Bronchial epithelial cell (primary cell): ENCODE measurements around the gene IQCM. TPM values are rescaled to one million over a fixed set of nuclear protein-coding genes. Genes with fewer than 3 reads are reported as not detected.

ENCODE experiments used
- DNase-seq: peaks from one replicate; pipeline ENCODE4 v3.0.0-alpha.2; 2010; ENCODE audit warnings: low read depth
- FAIRE-seq: peaks from 2 replicates; lab custom pipeline; 2011; peaks lifted over from hg19 to GRCh38; lab: Jason Lieb, UNC
- H3K27me3 ChIP-seq: 2 replicates; pipeline ENCODE4 v1.5.1; 2011; ENCODE audit warnings: low read length; ENCODE audit not compliant: control insufficient read depth, insufficient read depth
- H3K36me3 ChIP-seq: 2 replicates; pipeline ENCODE4 v1.5.1; 2011; ENCODE audit warnings: low read length; ENCODE audit not compliant: control insufficient read depth, insufficient read depth
- H3K4me3 ChIP-seq: 2 replicates; pipeline ENCODE4 v1.5.1; 2011; ENCODE audit warnings: mild to moderate bottlenecking, low read depth, low read length, control low read depth
- total RNA-seq: library from RNA; depleted of rRNA; stranded (reverse); fragments of >200 nt; gene quantifications from 2 replicates; pipeline ENCODE4 v1.2.1, GENCODE V29; 2014
- TF ChIP-seq, protein P1 (sequence below): IDR thresholded peaks from 2 replicates; pipeline ENCODE4 v1.5.1; 2011; ENCODE audit warnings: mild to moderate bottlenecking, moderate library complexity, low read length, control low read depth, inconsistent platforms; ENCODE audit not compliant: insufficient read depth, severe bottlenecking

The IQCM gene
- total RNA-seq, 1 donor from 2014 or later, result not detected

DNA sequence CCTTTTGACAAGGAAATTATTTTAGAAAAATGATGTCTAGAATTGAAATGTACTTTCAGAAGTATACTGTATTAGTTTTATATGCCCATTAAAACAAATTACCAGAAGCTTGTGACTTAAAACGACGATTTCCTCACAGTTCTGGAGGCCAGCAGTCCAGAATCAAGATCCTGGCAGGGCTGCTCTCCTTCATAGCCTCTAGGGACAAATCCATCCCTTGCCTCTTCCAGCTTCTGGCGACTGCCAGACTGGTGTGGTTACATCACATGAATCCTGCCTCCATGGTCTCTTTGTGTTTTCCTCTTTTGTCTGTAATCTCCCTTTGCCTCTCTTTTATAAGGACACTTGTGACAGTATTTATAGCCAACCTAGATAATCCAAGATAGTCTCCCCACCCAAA is 97.1 kb downstream of the IQCM start:
- DNase-seq (no peak), FAIRE-seq (no peak)
- H3K36me3 ChIP-seq, result no peaks in the 10 kb centered on the region
- TF ChIP-seq, protein P1, sequence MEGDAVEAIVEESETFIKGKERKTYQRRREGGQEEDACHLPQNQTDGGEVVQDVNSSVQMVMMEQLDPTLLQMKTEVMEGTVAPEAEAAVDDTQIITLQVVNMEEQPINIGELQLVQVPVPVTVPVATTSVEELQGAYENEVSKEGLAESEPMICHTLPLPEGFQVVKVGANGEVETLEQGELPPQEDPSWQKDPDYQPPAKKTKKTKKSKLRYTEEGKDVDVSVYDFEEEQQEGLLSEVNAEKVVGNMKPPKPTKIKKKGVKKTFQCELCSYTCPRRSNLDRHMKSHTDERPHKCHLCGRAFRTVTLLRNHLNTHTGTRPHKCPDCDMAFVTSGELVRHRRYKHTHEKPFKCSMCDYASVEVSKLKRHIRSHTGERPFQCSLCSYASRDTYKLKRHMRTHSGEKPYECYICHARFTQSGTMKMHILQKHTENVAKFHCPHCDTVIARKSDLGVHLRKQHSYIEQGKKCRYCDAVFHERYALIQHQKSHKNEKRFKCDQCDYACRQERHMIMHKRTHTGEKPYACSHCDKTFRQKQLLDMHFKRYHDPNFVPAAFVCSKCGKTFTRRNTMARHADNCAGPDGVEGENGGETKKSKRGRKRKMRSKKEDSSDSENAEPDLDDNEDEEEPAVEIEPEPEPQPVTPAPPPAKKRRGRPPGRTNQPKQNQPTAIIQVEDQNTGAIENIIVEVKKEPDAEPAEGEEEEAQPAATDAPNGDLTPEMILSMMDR, result no peak
- no peaks in the 10 kb centered on the region for H3K27me3 ChIP-seq
- no peak overlapping the region for H3K4me3 ChIP-seq

DNA sequence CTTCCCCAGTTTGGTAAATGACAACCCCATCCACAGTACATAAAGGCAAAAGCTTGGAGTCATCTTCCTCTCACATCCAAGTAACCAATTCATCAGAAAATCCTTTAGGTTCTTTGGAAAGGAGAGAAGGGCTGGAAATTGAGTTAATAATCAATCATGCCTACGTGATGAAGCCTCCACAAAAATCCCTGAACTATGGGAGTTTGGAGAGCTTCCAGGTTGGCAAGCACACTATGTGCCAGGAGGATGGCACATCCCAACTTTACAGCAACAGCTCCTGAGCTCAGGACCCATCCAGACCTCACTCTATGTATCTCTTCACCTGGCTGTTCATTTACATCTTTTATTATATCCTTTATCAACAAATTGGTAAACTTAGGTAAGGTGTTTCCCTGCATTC is 98.9 kb downstream of the IQCM start:
- TF ChIP-seq, protein P1, result no peak
- no peak for FAIRE-seq
- no peaks in the 10 kb centered on the region for H3K36me3 ChIP-seq
- no peak for DNase-seq
- no peak overlapping the region for H3K4me3 ChIP-seq
- no peaks in the 10 kb centered on the region for H3K27me3 ChIP-seq

DNA sequence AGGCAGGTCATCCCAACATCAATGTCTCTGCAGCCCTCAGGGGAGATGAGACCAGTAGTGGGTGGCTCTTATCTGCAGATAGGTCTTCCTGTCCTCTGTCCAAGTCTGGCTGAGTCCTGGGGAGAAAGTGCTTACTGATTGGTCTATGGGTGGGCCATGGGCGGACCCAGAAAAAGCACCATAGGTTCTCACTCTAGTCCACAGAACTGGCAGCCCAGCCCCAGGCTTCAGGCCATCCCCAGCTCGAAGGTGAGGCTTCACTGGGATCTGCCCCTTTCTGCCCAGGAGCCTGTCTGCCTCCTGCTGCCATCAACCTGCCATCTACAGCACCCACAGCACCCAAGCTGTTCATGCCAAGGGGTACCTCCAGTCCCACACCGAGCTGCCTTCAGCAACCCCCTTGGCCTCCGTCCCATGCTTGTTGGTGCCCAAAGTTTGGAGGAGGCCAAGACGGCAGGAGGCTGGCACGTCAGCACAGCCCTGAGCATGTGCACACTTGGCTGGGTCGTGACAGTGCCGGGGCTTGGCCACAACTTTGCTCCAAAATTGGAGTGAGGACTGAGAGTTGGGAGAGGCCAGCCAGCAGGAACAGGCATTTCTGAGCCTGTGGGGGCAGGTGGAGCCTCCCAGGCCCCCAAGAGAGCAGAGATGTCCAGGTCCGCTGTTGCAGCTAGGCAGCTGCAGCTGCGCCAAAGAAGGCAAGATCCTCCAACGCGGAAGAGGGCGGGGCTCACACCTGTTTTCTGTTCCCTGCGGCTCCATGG is 99.6 kb downstream of the IQCM start:
- DNase-seq (no peak), FAIRE-seq (no peak)
- H3K4me3 ChIP-seq, result no peak overlapping the region
- TF ChIP-seq, protein P1, result no peak
- H3K36me3 ChIP-seq, result no peaks in the 10 kb centered on the region
- no peaks in the 10 kb centered on the region for H3K27me3 ChIP-seq

DNA sequence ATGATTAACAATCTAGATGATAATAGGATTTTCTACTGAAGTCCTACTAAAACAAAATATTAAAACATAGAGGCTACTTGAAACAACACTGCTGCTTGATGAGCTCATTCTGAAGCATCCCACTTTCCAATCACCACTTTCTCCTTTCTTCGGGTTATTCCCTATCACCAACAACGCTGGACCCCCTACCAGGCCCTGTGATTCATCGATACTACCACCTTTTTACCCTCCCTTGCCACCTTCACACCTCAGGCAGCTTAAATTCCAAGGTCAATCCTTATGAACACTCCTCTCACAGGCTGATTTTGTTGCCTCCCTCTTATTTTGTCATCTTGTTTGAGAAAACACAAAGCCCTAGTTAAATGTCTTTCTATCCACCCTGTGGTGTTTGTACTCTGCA is 102.6 kb downstream of the IQCM start:
- no peak overlapping the region for H3K4me3 ChIP-seq
- no peaks in the 10 kb centered on the region for H3K27me3 ChIP-seq
- FAIRE-seq (no peak), DNase-seq (no peak)
- H3K36me3 ChIP-seq, result no peaks in the 10 kb centered on the region
- TF ChIP-seq, protein P1, result no peak

DNA sequence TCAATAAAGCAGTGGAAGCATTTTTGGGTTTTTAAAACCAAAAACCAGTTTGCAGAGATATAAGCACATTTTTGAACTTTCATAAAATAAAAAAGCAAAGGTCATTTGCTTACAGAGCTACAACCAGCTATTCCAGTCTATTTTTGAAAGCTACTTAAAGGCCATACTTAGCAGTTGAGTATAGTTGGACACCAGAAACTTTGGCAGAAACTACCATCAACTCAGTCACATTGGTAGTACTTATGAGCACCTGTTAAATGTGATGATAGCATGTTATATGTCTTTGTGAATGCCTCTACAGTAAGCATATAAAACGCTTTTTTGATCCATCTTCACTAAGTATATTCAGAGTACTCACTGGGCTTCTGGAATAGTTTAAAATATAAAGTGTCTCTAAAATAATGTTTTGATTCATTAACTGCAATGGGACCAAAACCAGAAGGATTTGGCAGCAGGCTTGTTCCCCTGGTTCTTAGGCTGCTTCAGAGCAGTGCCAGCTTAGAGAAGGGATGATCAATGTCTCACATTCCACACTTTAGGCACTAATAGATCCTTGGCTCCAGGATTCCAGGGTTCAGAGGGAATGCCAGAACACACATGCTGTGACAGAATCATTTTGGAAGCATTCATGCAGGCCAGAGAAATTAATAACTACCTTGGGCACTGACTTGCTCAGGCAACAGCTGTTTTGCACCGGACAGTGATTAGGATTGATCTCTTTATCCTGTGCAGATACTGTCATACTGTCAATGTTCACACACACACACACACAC is 103.9 kb downstream of the IQCM start:
- no peaks in the 10 kb centered on the region for H3K36me3 ChIP-seq
- H3K27me3 ChIP-seq, result no peaks in the 10 kb centered on the region
- TF ChIP-seq, protein P1, result no peak
- FAIRE-seq (no peak), DNase-seq (no peak)
- H3K4me3 ChIP-seq, result no peak overlapping the region
